COLO668 (cell line): ENCODE measurements around the gene SLC45A1.
A peak's percentile ranks its signal among the peaks of the same experiment; 100 is the strongest.
"Not testable (repeated sequence)": the region's sequence is repeated elsewhere in the genome, so short reads cannot be mapped to it uniquely, and the experiment has no call there.

Experiments used
- DNase-seq: peaks from one replicate; lab custom pipeline; 2025; ENCODE audit not compliant: unreplicated experiment; lab: John Stamatoyannopoulos, UW

Gene SLC45A1

DNA sequence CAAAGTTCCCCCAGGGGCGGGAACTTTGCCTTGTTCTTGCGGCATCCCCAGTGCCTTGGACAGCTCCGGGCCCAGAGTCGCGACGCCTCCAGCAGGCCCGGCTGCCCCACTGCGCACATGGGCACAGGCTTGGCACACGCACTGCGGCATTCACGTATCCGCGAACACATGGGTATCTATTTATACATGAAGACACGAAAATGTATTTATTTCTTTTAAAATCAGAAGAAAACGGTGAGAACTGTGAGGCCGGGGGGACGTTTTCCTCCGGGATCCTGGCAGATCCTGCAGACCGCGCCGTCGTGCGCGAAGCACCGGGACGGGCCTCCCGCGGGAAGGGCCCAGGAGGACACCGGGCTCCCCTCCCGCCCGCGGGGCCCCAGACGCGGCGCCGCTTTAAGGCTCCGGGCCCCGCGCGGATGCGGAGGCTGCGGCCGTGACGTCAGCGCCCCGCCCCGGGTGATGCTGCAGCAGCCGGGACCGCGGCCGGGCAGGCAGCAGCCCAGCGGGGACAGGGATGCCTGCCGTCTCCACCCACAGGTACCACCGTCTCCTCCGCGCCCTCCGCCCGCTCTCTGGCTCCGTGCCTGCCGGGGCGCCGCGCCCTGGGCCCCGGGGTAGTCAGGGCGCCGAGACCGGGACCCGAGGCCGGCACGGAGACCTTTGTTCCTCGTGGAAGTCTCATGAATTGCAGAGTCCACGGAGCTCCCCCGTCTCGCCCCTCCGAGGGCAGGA is at the start of gene SLC45A1:
TSS of gene SLC45A1 (plus strand) at position 468 of the 735 bp plus-strand sequence. CDS start 6,216 bp downstream, outside the sequence.
- DNase-seq, result peak; percentile 90

- DNase-seq, result no peak
Observed at GRCh38 chr1:8273036-8273435, 44.9 kb upstream of the SLC45A1 start.

DNA sequence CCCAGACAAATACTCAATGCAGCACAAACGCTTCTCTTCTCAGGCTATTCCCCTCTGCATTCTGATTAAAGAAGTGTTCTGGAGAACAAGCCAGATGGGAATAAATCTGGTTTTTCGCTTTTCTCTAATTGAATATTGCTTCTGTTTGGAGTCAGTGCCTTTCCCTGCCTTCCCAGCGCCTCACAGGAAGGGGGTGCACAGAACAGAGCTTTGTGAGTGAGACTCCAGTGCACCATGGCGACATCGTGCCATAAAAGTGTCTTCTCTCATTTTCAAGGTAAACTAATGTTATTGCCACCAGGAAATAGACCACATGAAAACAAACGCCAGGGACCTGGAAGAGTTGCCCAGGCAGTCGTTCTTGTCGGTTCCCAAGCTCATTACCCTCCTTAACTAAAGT is 43.6 kb upstream of the SLC45A1 start:
- no peak for DNase-seq

GRCh38 chr1:8276173-8276914 is 41.6 kb upstream of the SLC45A1 start:
- no peak for DNase-seq

- DNase-seq, result no peak
Observed at GRCh38 chr1:8276932-8277331, 41.0 kb upstream of the SLC45A1 start.

DNA sequence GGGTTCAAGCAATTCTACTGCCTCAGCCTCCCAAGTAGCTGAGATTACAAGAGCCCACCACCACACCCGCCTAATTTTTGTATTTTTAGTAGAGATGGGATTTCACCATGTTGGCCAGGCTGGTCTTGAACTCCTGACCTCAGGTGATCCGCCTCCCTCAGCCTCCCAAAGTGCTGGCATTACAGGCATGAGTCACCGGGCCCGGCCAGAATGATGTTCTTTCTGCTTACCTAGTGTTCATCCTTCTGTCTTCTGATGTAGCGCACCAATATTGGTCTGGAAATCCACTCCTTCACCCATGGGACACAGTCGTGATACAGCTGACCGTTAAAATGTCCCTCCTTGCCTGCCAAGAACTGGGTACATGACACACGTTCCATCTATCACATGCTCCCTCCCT is 39.2 kb upstream of the SLC45A1 start:
- DNase-seq, result not testable (repeated sequence)

DNA sequence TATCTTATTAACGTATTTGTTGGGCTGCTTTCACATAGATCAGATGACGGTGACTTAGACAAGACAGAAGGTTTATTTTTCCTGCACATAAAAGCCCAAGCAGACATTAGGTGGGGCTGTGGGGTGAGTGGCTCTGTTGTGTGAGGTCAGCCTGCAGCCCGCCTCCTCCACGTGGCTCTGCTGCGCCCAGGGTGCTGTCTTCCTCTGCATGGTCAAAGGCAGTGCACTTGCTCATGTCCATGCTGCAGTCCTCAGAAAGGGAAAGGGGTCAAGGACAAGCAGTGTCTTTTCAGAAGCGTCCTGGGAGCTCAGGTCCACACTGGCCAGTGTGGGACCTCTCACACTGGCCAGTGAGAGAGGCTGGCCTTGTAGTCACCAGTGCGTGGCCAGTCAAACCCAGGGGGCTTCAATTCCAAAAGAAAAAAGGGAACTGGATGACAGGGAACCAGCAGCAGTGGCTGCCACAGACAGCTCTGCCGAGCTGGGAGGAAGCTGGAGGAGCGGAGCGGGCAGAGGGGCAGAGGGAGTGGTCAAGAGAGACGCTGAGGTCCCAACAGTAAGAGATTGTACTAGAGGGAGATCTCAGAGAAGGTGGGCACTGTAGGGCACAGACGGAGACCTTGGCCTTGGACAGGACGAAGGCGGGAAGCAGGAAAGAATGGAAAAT is 35.9 kb upstream of the SLC45A1 start:
- no peak for DNase-seq

DNA sequence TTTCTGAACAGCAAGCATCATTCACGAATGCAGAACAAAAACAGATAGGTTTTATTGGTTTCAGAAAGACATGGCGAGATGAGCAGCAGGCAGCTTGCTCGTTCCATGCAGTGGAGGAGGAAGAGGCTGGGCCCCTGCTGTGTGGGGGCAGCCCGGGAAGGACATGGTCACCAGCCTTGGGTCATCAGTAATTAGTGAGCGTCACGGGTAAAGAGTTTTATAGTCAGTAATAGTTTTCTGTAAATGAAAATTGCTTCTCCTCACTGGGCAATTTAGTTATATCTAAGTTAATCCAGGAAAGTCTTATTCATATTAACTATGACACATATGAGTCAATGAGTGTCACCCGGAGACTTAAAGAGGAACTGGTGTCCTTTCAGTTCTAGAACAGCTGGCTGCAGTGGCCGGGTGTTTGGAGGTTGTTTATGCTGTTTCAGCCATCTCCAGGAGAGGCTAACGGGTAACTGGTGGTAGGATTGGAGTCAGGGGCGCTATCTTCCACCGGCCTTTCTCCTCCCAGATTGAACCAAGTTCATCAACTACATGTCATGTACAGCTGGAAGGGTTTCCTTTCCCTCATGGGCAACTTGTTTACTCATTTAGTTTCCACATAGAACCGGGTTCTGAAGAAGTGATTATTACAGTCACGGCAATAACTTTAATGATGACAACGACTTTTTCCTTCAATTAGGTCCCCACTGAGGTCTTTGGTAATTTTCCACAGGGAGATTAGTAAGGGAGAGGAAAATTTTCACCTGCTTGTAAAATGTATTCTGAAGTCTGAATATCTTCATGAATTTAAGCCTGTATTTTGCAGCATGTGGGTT is 34.6 kb upstream of the SLC45A1 start:
- no peak for DNase-seq

DNA sequence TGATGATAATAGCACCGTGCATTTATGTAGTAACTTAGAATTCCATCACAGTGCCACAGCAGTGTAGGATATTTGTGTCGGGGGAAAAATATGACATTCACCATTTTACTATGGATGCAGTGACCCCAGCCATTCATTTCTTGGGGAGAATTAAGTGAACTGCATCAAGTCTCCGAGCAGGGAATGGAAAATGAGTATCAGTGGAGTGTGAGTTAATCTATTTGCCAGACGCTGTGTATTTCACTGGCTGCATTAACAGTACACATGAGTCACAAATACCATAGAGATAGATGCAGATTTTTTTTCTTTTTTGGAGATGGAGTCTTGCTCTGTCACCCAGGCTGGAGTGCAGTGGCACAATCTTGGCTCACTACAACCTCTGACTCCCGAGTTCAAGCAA is 33.8 kb upstream of the SLC45A1 start:
- no peak for DNase-seq

DNA sequence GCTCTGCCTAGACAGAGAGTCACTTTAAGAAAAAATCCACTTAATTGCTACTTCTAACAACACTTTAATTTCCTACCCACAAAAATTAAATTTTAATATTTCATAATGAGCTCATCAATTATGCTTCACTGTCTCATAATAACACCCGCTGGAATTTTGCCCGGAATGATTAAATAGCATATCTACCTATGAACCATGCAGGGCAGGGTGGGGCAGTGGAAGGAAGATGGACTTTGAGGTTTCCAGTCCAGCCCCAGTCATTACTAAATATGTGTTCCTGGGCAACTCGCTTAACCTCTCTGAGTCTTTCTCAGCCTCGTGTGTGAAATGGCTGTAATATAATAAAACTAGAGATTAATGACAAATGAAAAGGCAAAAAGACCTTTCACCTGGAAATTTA is 32.8 kb upstream of the SLC45A1 start:
- DNase-seq, result no peak

- no peak for DNase-seq
Observed at GRCh38 chr1:8285965-8286364, 31.9 kb upstream of the SLC45A1 start.

- no peak for DNase-seq
Observed at GRCh38 chr1:8293118-8293517, 24.8 kb upstream of the SLC45A1 start.

- no peak for DNase-seq
Observed at GRCh38 chr1:8293641-8294169, 24.2 kb upstream of the SLC45A1 start.

DNA sequence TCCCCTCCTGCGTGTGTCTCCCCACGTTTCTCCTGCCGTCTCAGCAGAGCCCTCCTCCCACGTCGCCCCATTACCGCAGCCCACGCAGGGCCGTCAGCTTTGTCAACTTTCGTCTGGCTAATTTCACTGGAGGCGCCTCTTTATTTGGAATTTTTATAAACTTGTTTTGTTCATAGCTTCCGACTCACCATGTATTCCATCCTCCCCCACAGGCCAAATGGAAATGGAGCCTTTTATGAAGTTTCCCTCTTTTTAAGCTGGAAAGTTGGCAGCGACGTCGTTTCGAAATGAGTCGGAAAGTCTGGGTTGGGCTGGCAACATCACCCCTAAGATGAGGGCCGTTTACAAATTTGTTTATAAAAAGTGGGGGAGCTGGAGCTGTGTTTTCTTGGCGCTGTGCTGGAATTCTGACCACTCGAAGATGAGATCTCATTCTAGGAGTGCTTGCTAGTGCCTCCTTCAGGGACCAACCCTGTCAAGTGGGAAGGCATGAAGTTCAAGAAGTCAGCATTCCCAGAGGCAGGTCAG is 23.7 kb upstream of the SLC45A1 start:
- no peak for DNase-seq

GRCh38 chr1:8297245-8297644 is 20.7 kb upstream of the SLC45A1 start:
- DNase-seq, result no peak

DNA sequence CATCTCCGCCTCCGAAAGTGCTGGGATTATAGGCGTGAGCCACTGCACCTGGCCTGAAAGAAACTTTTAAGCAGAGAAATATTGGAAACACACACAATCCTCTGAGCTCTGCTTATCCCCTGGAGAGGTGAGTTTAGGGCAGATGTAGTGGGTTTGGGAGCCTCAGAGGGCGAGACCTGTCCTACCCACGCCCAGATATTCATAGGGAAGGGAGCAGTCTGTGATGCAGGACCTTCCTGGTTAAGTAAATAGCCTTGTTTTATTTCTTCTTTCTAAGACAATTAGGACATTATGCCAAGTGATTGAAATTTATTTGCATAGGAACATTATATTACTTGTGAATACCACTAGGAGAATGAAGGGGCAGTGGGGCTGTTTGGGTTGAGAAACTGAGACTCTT is 18.0 kb upstream of the SLC45A1 start:
- no peak for DNase-seq

GRCh38 chr1:8302081-8302956 is 15.6 kb upstream of the SLC45A1 start:
- no peak for DNase-seq

DNA sequence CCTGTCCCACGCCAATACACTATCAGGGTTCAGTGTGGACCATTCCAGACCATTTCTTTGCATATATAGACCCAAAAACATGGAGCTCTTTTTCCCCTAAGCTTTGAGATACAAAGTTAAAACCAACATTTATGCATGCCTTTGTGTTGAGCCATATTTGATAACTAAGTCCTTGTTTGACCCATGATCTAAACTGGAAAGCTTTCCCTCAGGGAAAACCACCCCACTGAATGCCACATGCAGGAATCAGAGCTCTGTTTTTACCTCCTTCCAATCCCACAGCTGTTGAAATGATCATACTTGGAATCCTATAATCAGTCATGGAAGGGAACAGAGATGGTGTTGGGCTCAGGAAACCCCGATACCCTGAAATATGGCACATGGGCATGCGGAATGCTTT is 14.8 kb upstream of the SLC45A1 start:
- DNase-seq, result no peak

DNA sequence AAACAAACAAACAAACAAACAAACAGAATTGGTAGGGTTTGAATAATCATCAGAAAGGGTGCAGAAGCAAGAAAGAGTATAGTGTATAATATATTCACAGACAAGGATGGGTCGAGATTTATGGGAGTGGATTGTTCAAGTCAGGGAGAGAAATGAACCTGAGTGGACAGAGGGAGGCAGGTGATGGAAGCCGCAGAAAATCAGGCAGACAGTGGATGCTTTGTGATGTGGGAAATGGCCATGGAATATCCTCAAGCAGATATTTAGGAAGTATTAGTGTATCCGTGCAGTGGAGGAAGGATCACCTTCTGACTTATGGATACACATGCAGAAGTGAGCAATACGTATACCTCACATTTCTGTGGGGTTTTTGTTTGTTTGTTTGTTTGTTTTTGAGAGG is 14.0 kb upstream of the SLC45A1 start:
- no peak for DNase-seq

GRCh38 chr1:8307628-8308027 is 10.3 kb upstream of the SLC45A1 start:
- DNase-seq, result no peak
